ENCODE data around the gene CCDC107. TPM values are rescaled to one million over a fixed set of nuclear protein-coding genes. Genes with fewer than 3 reads are reported as not detected.

Gene CCDC107
- total and polyA plus RNA-seq, 2 of the 13 experiments (the other 11 are each of a cell fraction or from before 2014, with no cell fraction given) = 7.1 to 15.2 TPM

GRCh38 chr9:35680331-35681105, 22.4 kb downstream of the CCDC107 start:
- Histone ChIP-seq H3K4me3 (replicated peaks in 1 of 3; ENCODE audit: insufficient read depth in 1 of 3, low read depth in 2 of 3, low read length in 3 of 3) (no peak overlapping the region), H4K20me1 (ENCODE audit: insufficient read depth, low read length) (no peaks in the 10 kb centered on the region), H3K27me3 (ENCODE audit: control insufficient read depth in 1 of 2, insufficient read depth in 2 of 2, low read length in 2 of 2) (no peaks in the 10 kb centered on the region), H3K9me3 (ENCODE audit: low read length) (no peaks in the 10 kb centered on the region), H3K4me2 (ENCODE audit: low read depth, low read length) (no peak overlapping the region), H3K27ac (ENCODE audit: extremely low read length, insufficient read depth, low read length) (no peak overlapping the region), H3K9ac (ENCODE audit: insufficient read depth, low read depth, low read length) (no peak overlapping the region), H3K36me3 (replicated peaks in 1 of 2; ENCODE audit: control insufficient read depth in 1 of 2, insufficient read depth in 2 of 2, low read length in 2 of 2) (no peaks in the 10 kb centered on the region), H3K4me1 (ENCODE audit: insufficient read depth, low read length) (peaks cover 6% of the 10 kb centered on the region; the same call in 1 of the 2 replicates), H3K79me2 (ENCODE audit: insufficient read depth, low read length) (no peaks in the 10 kb centered on the region), H2AFZ (ENCODE audit: low read length) (no peak overlapping the region)
- in situ Hi-C loops (cut with HindIII; ENCODE audit: extremely low pct_ligation_motif_present, low pct_unique_long_range_greater_than_20kb) = no loop called here
- DNase-seq (ENCODE audit: low spot score) (no peak), ATAC-seq (no peak), FAIRE-seq (no peak)
- ChIA-PET CTCF (ENCODE audit: low intra/inter-chr PET ratio, low total read pairs) (no interaction called here), POLR2A (interaction anchor here (1.1 to 1.4 kb wide), 2 partner anchors 10 to 11 kb away, joined by 3 read pairs; no protein-coding TSS in a partner anchor)
- BruUV-seq (replicated peaks) = no TSS peak
- 67% methylated on average over 15 of the region's 15 CpGs for WGBS (ENCODE audit: low lambda C conversion rate)
- intact Hi-C loops (cut with micrococcal nuclease; ENCODE audit: unreplicated experiment) = no loop called here
- TF ChIP-seq REL (CRISPR knock-in tag; conservative IDR thresholded peaks at IDR 0.05) (no peak), HNF1A (IDR thresholded peaks at IDR 0.05; ENCODE audit: low read depth) (no peak), HNF1A (CRISPR knock-in tag; IDR thresholded peaks at IDR 0.05; ENCODE audit: borderline replicate concordance) (no peak), ZNF225 (CRISPR knock-in tag; IDR thresholded peaks at IDR 0.05) (no peak), WIZ (CRISPR knock-in tag; IDR thresholded peaks at IDR 0.05) (no peak), NPAS2 (CRISPR knock-in tag; IDR thresholded peaks at IDR 0.05; ENCODE audit: borderline replicate concordance) (no peak), ZNF772 (CRISPR knock-in tag; IDR thresholded peaks at IDR 0.05) (no peak), ZNF207 (IDR thresholded peaks at IDR 0.05; ENCODE audit: borderline replicate concordance) (no peak), AKAP8 (CRISPR knock-in tag; IDR thresholded peaks at IDR 0.05) (no peak), POLR2AphosphoS2 (IDR thresholded peaks at IDR 0.05; ENCODE audit: low read depth, low read length) (no peak), CSRNP2 (CRISPR knock-in tag; conservative IDR thresholded peaks at IDR 0.05; ENCODE audit: low read depth) (no peak), TAF15 (IDR thresholded peaks at IDR 0.05; ENCODE audit: low read depth, low read length, poor library complexity, severe bottlenecking) (no peak), ZHX1 (CRISPR knock-in tag; IDR thresholded peaks at IDR 0.05; ENCODE audit: low read depth) (no peak), GABPA (IDR thresholded peaks at IDR 0.05; ENCODE audit: low read depth, low read length) (no peak), GABPA (CRISPR knock-in tag; IDR thresholded peaks at IDR 0.05; ENCODE audit: low read depth) (no peak), TCF7L2 (IDR thresholded peaks at IDR 0.05; ENCODE audit: low read depth, low read length) (no peak), ZNF24 (IDR thresholded peaks at IDR 0.05) (no peak)
